GM18870 (cell line): Measurements from ENCODE around the gene BET1L.

Source experiments
- ATAC-seq: cut with Tn5 transposase; IDR thresholded peaks from one replicate; pipeline ENCODE4 v1.9.1; 2021; ENCODE audit warnings: moderate library complexity; ENCODE audit not compliant: unreplicated experiment

BET1L gene

DNA sequence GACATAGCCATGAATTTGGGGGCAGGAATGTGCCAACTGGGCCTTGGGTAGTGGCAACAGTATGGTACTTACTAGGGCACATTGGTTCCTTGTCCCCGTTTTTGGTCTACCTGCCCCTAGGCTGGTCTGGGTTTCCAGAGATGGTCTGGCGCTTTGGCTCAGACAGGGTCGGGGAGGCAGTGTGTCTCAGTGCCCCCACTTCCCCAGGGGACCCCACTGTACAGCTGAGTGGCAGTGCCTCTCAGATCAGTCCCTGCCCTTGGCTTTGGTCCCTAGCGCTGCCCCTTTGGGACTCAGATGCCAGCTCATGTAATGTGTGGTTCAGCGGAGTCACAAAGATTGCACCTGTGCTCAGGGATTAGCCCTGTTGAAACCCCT lies 3.6 kb upstream of the BET1L start:
- ATAC-seq: no peak

GRCh38 chr11:210122-210802 lies 3.1 kb upstream of the BET1L start:
- no peak for ATAC-seq

GRCh38 chr11:209275-210121 lies 2.3 kb upstream of the BET1L start:
- ATAC-seq: no peak

DNA sequence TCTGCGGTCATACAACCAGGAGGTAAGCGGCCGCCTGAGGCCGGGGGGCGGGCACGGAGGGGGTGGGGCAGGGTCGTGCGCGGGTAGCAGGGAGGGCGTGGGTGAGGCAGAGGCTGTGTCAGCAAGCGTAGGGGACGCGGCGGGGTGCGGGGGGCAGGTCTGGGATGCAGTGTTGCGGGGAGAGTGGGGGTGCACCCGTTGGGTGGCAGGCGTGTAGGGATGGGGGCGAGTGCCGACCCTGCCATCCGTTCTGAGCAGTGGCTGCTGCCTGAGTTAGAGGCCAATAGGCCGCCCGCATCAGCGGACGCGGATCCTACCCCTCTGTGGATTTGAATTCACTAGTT lies 1.7 kb upstream of the BET1L start:
- no peak for ATAC-seq

- ATAC-seq: no peak
Observed at GRCh38 chr11:208181-208916, 1.1 kb upstream of the BET1L start.

DNA sequence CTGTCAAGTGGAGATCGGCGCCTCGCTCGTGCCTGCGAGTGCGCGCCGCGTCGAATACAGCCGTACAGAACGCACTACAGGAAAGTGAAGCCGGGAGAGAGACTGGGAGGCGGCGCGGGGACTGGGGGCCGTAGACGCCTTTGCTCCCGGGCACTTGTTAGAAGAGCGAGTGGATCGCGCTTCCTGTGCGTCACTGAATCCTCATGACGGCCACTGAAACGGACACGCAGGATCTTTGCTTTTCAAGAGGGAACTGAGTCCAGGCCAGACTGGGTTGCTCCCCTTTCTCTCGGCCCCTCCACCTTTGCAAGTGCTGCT lies 623 bp upstream of the BET1L start:
- ATAC-seq: no peak

GRCh38 chr11:206526-207207 lies 532 bp downstream of the BET1L start:
- ATAC-seq: peak; percentile 1

- no peak for ATAC-seq
Observed at GRCh38 chr11:206002-206384, 1.2 kb downstream of the BET1L start.

GRCh38 chr11:205221-206001 lies 1.8 kb downstream of the BET1L start:
- no peak for ATAC-seq

GRCh38 chr11:204587-205109 lies 2.6 kb downstream of the BET1L start:
- ATAC-seq: no peak

GRCh38 chr11:203945-204586 lies 3.1 kb downstream of the BET1L start:
- ATAC-seq: no peak

DNA sequence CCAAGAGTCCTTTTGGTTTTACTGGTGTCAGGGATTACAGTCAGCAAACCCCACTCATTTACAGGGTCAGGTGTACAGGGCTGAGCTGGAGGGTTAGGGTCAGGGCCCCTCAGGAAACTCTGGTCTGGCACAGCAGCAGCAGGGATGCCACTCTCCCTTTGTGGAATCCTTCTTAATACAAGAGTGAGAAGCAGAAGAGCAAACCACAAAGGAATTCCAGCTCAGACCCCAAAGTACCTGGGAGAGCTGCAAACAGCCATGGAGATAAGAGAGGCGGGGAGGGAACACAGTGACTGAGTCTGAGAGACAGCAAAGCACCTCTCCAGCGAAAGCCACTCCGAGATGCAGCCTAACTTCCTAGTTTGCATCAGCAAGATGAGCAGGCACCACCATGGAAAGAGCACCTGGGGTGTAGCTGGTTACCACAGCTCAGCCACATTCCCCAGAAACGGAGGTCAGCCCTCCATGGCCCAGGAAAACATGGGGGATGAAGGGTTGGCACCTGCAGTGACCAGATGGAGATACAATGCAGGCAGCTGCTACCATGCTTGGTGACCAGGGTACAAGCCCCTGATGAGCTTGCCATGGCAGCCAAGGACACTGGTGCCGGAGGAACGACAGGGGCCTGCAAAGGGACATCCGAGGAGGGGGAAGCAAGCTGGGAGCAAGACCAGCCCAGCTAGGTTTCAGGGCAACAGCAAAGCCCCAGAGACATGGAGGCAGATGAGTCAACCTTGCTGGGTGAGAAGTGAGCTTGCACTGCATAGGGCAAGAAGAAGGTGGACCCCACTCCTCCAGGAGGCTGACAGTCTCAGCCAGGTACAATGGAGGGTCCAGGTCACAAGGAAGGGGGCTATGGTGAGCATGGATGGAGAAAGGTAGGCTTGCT lies 3.9 kb downstream of the BET1L start:
- ATAC-seq: no peak

- ATAC-seq: no peak
Observed at GRCh38 chr11:202490-202889, 4.7 kb downstream of the BET1L start.

DNA sequence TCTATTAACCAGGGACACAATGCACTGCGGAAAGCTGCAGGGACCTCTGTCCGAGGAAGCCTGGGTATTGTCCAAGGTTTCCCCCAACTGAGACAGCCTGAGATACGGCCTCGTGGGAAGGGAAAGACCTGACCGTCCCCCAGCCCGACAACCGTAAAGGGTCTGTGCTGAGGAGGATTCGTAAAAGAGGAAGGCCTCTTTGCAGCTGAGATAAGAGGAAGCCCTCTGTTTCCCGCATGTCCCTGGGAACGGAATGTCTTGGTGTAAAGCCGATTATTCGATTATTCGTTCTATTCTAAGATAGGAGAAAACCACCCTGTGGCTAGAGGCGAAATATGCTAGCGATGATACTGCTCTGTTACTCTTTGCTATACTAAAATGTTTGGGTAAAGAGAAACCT lies 5.2 kb downstream of the BET1L start:
- no peak for ATAC-seq

- no peak for ATAC-seq
Observed at GRCh38 chr11:200224-201003, 6.8 kb downstream of the BET1L start.

GRCh38 chr11:199782-200181 lies 7.4 kb downstream of the BET1L start:
- ATAC-seq: no peak

GRCh38 chr11:199004-199581 lies 8.1 kb downstream of the BET1L start:
- ATAC-seq: no peak

DNA sequence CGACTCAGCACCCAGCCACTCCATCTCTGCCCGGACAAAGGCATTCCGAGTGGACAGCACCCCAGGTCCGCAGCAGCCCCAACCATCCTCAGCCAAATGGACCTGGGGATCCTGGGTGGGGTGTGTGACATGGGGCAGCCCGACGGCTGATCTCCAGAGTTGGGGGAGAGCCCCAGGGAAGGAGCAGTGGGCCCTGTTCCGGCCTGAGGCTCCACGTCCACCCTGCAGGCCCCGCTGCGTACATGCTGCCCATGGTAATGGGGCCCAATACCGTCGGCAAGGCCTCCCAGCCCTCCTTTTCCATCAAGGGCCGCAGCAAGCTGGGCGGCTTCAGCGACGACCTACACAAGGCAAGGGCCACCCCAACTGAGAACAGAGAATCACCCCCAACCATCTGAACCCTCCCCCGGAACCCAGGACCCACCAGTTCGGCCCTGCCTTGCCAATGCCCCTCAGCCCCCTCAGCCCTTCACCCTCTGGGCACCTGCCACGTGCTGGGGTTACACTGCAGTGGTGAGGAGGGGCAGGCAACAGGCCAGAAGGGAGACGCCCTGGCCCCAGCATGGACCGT lies 8.9 kb downstream of the BET1L start:
- ATAC-seq: no peak
